WTC11 (cell line): Measurements from ENCODE around the gene TRAPPC13. TPM values are rescaled to one million over a fixed set of nuclear protein-coding genes. Genes with fewer than 3 reads are reported as not detected.
"Not testable (repeated sequence)": the region's sequence is repeated elsewhere in the genome, so short reads cannot be mapped to it uniquely, and the experiment has no call there.

Experiments used
- ATAC-seq: fragments of 200-7000 bp; cut with Tn5 transposase; 2 replicates; pipeline ENCODE4 v1.10.0; 2021; ENCODE audit warnings: mild to moderate bottlenecking, moderate library complexity
- CTCF ChIA-PET: fragments of 300-600 bp; sonication (Branson Sonifier 250); formaldehyde crosslinking; loops from one replicate; lab custom pipeline; 2021; ENCODE audit warnings: antibody characterized with exemption; lab: Charles Lee
- POLR2A ChIA-PET: fragments of 350-600 bp; sonication (Branson Sonifier 250); formaldehyde crosslinking; loops from one replicate; lab custom pipeline; 2021; ENCODE audit warnings: antibody characterized with exemption; lab: Charles Lee
- DNase-seq: peaks from one replicate; pipeline ENCODE4 v3.0.0; 2021; ENCODE audit warnings: low spot score
- H3K27ac Mint-ChIP-seq: 2 replicates; pipeline ENCODE4 v1.8.0; 2021; ENCODE audit warnings: mixed read lengths
- H3K27me3 Mint-ChIP-seq: 2 replicates; pipeline ENCODE4 v1.8.0; 2021; ENCODE audit warnings: low read depth, mild to moderate bottlenecking, moderate library complexity, mixed read lengths
- H3K36me3 Mint-ChIP-seq: 2 replicates; pipeline ENCODE4 v1.8.0; 2021; ENCODE audit warnings: mixed read lengths
- H3K4me1 Mint-ChIP-seq: 2 replicates; pipeline ENCODE4 v1.8.0; 2022; ENCODE audit warnings: mixed read lengths
- H3K4me3 Mint-ChIP-seq: 2 replicates; pipeline ENCODE4 v1.8.0; 2021; ENCODE audit warnings: mild to moderate bottlenecking, moderate library complexity, mixed read lengths
- H3K9me3 Mint-ChIP-seq: 2 replicates; pipeline ENCODE4 v1.8.0; 2021; ENCODE audit warnings: mixed read lengths
- CREM ChIP-seq: sonication (generic); formaldehyde crosslinking; IDR thresholded peaks from 2 replicates; pipeline ENCODE4 v1.8.1; 2022; ENCODE audit warnings: mild to moderate bottlenecking, missing genetic modification reagents, moderate library complexity
- EMX1 ChIP-seq: fragments of 250-450 bp; sonication (Bioruptor Pico); IDR thresholded peaks from 2 replicates; pipeline ENCODE4 v1.8.0; 2021; ENCODE audit warnings: mild to moderate bottlenecking
- IRF2 ChIP-seq: sonication (generic); formaldehyde crosslinking; IDR thresholded peaks from 2 replicates; pipeline ENCODE4 v1.8.0; 2022; ENCODE audit warnings: low read depth, missing genetic modification reagents, borderline replicate concordance
- MYBL2 ChIP-seq: sonication (generic); formaldehyde crosslinking; IDR thresholded peaks from 2 replicates; pipeline ENCODE4 v1.8.1; 2023; ENCODE audit warnings: mild to moderate bottlenecking, moderate library complexity, missing genetic modification reagents
- NR3C1 ChIP-seq: sonication (generic); formaldehyde crosslinking; conservative IDR thresholded peaks from 2 replicates; pipeline ENCODE4 v1.8.1; 2023; ENCODE audit warnings: low read depth, mild to moderate bottlenecking, missing genetic modification reagents
- ZNF423 ChIP-seq: fragments of 250-450 bp; sonication (Bioruptor Pico); IDR thresholded peaks from 2 replicates; pipeline ENCODE4 v2.1.2; 2022; ENCODE audit warnings: mild to moderate bottlenecking, moderate library complexity
- total RNA-seq: library from RNA; stranded (reverse); gene quantifications from 3 replicates; pipeline ENCODE4 v1.2.3, GENCODE V29; 2021
- TF ChIP-seq, protein P1 (sequence below): sonication (generic); formaldehyde crosslinking; IDR thresholded peaks from 2 replicates; pipeline ENCODE4 v1.8.0; 2023; ENCODE audit warnings: missing genetic modification reagents, mild to moderate bottlenecking, borderline replicate concordance
- TF ChIP-seq, protein P2 (sequence below): sonication (generic); formaldehyde crosslinking; IDR thresholded peaks from 2 replicates; pipeline ENCODE4 v1.8.1; 2022; ENCODE audit warnings: mild to moderate bottlenecking, missing genetic modification reagents, moderate library complexity, borderline replicate concordance
- TF ChIP-seq, protein P3 (sequence below): fragments of 250-450 bp; sonication (Bioruptor Pico); IDR thresholded peaks from 2 replicates; pipeline ENCODE4 v2.1.2; 2022; ENCODE audit warnings: mild to moderate bottlenecking, moderate library complexity
- TF ChIP-seq, protein P4 (sequence below): sonication (generic); formaldehyde crosslinking; IDR thresholded peaks from 2 replicates; pipeline ENCODE4 v1.8.1; 2023; ENCODE audit warnings: mild to moderate bottlenecking, missing genetic modification reagents, borderline replicate concordance
- TF ChIP-seq, protein P5 (sequence below): sonication (generic); formaldehyde crosslinking; IDR thresholded peaks from 2 replicates; pipeline ENCODE4 v1.8.0; 2023; ENCODE audit warnings: missing genetic modification reagents

TRAPPC13 gene
- total RNA-seq, 1 experiment from 2014 or later, result 18.8 TPM

DNA sequence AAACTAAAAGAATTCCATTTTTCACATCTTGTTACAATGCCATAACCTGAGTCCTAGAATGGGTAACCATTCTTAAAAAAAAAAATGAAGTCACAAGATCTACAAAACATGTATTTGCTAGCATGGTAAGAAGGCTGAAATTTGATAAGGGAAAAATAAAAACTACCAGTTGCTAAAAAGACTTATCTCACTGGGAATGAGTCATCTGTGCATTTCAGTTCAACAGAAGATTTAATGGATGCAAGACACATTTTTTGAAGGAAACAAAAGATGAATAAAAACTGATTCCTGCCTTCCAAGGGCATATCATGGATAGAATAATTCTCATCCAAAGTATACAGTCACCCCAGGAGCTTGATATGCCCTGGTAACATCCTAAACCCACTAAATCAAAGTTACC, 49.9 kb downstream of the TRAPPC13 start (continued):
- TF ChIP-seq, protein P1, sequence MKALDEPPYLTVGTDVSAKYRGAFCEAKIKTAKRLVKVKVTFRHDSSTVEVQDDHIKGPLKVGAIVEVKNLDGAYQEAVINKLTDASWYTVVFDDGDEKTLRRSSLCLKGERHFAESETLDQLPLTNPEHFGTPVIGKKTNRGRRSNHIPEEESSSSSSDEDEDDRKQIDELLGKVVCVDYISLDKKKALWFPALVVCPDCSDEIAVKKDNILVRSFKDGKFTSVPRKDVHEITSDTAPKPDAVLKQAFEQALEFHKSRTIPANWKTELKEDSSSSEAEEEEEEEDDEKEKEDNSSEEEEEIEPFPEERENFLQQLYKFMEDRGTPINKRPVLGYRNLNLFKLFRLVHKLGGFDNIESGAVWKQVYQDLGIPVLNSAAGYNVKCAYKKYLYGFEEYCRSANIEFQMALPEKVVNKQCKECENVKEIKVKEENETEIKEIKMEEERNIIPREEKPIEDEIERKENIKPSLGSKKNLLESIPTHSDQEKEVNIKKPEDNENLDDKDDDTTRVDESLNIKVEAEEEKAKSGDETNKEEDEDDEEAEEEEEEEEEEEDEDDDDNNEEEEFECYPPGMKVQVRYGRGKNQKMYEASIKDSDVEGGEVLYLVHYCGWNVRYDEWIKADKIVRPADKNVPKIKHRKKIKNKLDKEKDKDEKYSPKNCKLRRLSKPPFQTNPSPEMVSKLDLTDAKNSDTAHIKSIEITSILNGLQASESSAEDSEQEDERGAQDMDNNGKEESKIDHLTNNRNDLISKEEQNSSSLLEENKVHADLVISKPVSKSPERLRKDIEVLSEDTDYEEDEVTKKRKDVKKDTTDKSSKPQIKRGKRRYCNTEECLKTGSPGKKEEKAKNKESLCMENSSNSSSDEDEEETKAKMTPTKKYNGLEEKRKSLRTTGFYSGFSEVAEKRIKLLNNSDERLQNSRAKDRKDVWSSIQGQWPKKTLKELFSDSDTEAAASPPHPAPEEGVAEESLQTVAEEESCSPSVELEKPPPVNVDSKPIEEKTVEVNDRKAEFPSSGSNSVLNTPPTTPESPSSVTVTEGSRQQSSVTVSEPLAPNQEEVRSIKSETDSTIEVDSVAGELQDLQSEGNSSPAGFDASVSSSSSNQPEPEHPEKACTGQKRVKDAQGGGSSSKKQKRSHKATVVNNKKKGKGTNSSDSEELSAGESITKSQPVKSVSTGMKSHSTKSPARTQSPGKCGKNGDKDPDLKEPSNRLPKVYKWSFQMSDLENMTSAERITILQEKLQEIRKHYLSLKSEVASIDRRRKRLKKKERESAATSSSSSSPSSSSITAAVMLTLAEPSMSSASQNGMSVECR (CRISPR knock-in tag), result no peak
- no peak for TF ChIP-seq NR3C1 (CRISPR knock-in tag)
- TF ChIP-seq, protein P2, sequence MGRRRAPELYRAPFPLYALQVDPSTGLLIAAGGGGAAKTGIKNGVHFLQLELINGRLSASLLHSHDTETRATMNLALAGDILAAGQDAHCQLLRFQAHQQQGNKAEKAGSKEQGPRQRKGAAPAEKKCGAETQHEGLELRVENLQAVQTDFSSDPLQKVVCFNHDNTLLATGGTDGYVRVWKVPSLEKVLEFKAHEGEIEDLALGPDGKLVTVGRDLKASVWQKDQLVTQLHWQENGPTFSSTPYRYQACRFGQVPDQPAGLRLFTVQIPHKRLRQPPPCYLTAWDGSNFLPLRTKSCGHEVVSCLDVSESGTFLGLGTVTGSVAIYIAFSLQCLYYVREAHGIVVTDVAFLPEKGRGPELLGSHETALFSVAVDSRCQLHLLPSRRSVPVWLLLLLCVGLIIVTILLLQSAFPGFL (CRISPR knock-in tag), result no peak
- TF ChIP-seq IRF2 (CRISPR knock-in tag), result no peak
- TF ChIP-seq, protein P3, sequence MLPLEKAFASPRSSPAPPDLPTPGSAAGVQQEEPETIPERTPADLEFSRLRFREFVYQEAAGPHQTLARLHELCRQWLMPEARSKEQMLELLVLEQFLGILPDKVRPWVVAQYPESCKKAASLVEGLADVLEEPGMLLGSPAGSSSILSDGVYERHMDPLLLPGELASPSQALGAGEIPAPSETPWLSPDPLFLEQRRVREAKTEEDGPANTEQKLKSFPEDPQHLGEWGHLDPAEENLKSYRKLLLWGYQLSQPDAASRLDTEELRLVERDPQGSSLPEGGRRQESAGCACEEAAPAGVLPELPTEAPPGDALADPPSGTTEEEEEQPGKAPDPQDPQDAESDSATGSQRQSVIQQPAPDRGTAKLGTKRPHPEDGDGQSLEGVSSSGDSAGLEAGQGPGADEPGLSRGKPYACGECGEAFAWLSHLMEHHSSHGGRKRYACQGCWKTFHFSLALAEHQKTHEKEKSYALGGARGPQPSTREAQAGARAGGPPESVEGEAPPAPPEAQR (CRISPR knock-in tag), result no peak
- TF ChIP-seq, protein P4, sequence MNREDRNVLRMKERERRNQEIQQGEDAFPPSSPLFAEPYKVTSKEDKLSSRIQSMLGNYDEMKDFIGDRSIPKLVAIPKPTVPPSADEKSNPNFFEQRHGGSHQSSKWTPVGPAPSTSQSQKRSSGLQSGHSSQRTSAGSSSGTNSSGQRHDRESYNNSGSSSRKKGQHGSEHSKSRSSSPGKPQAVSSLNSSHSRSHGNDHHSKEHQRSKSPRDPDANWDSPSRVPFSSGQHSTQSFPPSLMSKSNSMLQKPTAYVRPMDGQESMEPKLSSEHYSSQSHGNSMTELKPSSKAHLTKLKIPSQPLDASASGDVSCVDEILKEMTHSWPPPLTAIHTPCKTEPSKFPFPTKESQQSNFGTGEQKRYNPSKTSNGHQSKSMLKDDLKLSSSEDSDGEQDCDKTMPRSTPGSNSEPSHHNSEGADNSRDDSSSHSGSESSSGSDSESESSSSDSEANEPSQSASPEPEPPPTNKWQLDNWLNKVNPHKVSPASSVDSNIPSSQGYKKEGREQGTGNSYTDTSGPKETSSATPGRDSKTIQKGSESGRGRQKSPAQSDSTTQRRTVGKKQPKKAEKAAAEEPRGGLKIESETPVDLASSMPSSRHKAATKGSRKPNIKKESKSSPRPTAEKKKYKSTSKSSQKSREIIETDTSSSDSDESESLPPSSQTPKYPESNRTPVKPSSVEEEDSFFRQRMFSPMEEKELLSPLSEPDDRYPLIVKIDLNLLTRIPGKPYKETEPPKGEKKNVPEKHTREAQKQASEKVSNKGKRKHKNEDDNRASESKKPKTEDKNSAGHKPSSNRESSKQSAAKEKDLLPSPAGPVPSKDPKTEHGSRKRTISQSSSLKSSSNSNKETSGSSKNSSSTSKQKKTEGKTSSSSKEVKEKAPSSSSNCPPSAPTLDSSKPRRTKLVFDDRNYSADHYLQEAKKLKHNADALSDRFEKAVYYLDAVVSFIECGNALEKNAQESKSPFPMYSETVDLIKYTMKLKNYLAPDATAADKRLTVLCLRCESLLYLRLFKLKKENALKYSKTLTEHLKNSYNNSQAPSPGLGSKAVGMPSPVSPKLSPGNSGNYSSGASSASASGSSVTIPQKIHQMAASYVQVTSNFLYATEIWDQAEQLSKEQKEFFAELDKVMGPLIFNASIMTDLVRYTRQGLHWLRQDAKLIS (CRISPR knock-in tag), result no peak
- no peak for TF ChIP-seq EMX1 (CRISPR knock-in tag)
- TF ChIP-seq, all 79 proteins: peak for 0

DNA sequence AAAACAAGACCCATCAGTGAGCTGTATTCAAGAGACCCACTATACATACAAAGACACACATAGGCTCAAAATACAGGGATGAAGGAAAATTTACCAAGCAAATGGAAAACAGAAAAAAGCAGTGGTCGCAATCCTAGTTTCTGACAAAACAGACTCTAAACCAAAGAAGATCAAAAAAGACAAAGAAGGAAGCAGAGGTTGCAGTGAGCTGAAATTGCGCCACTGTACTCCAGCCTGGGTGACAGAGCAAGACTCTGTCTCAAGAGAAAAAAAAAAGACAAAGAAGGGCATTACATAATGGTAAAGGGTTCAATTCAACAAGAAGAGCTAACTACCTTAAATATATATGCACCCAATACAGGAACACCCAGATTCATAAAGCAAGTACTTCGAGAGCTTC, 51.2 kb downstream of the TRAPPC13 start:
- H3K27ac Mint-ChIP-seq, H3K27me3 Mint-ChIP-seq, H3K36me3 Mint-ChIP-seq, H3K9me3 Mint-ChIP-seq, H3K4me3 Mint-ChIP-seq, CTCF ChIA-PET, H3K4me1 Mint-ChIP-seq, ATAC-seq, POLR2A ChIA-PET, DNase-seq: not testable (repeated sequence)

DNA sequence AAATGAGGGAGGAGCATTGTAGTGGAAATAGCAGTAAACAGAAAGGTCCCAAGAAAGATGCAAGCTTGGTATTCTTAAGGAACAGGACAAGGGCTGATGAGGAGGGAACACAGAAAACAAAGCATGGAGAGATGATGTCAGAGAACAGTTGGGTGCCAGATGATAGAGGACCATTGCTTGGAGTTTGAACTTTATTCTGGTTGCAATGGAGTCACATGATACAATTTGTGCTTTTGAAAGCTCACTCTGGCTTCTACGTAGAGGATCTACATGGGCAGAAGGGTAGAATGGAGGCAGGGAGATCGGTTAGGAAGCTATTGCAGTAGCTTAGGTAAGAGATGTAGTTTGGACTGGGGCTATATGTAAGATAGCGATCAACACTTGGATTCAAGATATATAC, 57.3 kb downstream of the TRAPPC13 start:
- no peaks in the 10 kb centered on the region for H3K27me3 Mint-ChIP-seq
- no peaks in the 10 kb centered on the region for H3K9me3 Mint-ChIP-seq
- DNase-seq, result no peak
- ChIA-PET CTCF (no interaction called here), POLR2A (interaction anchor here (0.7 kb wide), 1 partner anchor 100 kb away, joined by 3 read pairs; no protein-coding TSS in a partner anchor)
- TF ChIP-seq ZNF423, result no peak
- no peak overlapping the region for H3K4me3 Mint-ChIP-seq
- no peak overlapping the region for H3K27ac Mint-ChIP-seq
- ATAC-seq, result no peak
- peaks cover 23% of the 10 kb centered on the region for H3K36me3 Mint-ChIP-seq
- no peaks in the 10 kb centered on the region for H3K4me1 Mint-ChIP-seq

DNA sequence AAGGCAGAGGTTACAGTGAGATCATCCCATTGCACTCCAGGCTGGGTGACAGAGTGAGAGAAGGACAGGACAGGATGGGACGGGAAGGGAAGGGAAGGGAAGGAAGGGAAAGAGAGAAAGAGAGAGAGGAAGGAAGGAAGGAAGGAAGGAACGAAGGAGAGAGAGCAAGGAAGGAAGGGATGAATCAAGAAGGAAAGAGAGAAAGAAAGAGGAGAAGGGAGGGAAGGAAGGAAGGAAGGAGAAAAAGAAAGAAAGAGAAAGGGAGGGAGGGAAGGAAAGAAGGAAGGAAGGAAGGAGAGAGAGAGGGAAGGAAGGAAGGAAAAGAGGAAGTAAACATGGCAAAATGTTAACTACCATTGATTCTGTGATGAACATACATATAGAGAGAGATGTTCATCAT, 68.3 kb downstream of the TRAPPC13 start:
- H3K4me1 Mint-ChIP-seq, result no peaks in the 10 kb centered on the region
- no peaks in the 10 kb centered on the region for H3K9me3 Mint-ChIP-seq
- H3K27me3 Mint-ChIP-seq, result no peaks in the 10 kb centered on the region
- POLR2A ChIA-PET, result no interaction called here
- DNase-seq (no peak), ATAC-seq (no peak)
- no peaks in the 10 kb centered on the region; the same call in 1 of the 2 replicates for H3K36me3 Mint-ChIP-seq
- H3K4me3 Mint-ChIP-seq, result no peak overlapping the region
- TF ChIP-seq CREM, result no peak
- TF ChIP-seq, protein P5, sequence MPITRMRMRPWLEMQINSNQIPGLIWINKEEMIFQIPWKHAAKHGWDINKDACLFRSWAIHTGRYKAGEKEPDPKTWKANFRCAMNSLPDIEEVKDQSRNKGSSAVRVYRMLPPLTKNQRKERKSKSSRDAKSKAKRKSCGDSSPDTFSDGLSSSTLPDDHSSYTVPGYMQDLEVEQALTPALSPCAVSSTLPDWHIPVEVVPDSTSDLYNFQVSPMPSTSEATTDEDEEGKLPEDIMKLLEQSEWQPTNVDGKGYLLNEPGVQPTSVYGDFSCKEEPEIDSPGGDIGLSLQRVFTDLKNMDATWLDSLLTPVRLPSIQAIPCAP (CRISPR knock-in tag), result no peak
- TF ChIP-seq MYBL2 (CRISPR knock-in tag), result no peak
- no peak for TF ChIP-seq NR3C1 (CRISPR knock-in tag)
- H3K27ac Mint-ChIP-seq, result no peak overlapping the region
- CTCF ChIA-PET, result no interaction called here
